Right lobe of liver (tissue), 4 donors: ENCODE data around the gene C18orf63.

Experiments
- POLR2A ChIP-seq: fragments of 450-650 bp; IDR thresholded peaks from one replicate; pipeline ENCODE4 v1.6.1; 2017; ENCODE audit warnings: antibody characterized with exemption, mild to moderate bottlenecking
- TF ChIP-seq, protein P1 (sequence below), 4 donors: fragments of 200-600 bp in 3 of 4; fragments of 450-650 bp in 1 of 4; IDR thresholded peaks; one replicate each; pipeline versions ENCODE4 v1.5.1 to v1.8.0; 2016 to 2022; ENCODE audit warnings: antibody characterized with exemption in 4 of 4, mild to moderate bottlenecking in 2 of 4
- donor health status: DM: no; HTN: no; CAD: no.
- donor health status: DM: no; HTN: no; CAD: no.
- donor health status: DM: no; HTN: yes; CAD: no.

DNA sequence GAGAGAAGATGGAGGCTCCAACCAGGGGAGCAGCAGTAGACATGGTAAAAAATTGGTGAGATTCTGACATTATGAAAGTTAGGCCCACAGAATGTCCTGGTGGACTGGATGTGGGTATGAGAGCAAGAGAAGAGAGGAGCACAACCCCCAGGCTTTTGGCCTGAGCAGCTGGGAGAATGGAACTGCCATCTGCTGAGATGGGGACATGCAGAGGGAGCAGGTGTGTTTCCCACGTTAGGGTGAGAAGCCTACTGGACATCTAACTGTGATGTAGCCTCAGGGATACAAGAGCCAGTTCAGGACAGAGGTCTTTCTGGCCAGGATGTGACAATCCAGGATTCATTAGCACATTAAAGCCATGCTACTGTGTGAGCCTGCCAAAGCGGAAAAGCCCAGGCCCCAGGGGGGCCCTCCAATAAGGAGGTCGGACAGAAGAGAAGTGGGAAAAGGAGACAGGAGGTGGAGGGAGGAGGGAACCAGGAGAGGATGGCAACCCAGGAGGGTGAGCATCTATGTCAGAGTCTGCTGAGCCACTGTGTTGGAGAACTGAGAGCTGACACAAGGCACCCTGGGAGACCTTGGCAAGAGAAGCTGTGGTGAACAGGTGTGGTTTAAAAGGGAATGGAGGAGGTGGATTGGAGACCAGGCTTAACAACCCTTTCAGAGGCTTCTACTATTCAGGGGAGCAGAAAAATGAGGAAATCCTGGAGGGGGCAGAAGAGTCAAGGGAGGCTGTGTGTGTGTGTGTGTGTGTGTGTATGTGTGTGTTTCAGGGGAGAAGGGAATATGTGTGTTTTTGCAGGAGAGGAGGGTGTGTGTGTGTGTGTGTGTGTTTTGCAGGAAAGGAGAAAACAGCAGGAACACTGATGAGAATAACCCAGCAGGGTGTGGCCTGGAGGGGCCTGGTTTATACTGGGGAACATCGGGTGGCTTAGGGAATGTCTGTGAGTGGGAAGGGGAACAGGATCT is 34.3 kb upstream of the C18orf63 start:
- TF ChIP-seq, protein P1, sequence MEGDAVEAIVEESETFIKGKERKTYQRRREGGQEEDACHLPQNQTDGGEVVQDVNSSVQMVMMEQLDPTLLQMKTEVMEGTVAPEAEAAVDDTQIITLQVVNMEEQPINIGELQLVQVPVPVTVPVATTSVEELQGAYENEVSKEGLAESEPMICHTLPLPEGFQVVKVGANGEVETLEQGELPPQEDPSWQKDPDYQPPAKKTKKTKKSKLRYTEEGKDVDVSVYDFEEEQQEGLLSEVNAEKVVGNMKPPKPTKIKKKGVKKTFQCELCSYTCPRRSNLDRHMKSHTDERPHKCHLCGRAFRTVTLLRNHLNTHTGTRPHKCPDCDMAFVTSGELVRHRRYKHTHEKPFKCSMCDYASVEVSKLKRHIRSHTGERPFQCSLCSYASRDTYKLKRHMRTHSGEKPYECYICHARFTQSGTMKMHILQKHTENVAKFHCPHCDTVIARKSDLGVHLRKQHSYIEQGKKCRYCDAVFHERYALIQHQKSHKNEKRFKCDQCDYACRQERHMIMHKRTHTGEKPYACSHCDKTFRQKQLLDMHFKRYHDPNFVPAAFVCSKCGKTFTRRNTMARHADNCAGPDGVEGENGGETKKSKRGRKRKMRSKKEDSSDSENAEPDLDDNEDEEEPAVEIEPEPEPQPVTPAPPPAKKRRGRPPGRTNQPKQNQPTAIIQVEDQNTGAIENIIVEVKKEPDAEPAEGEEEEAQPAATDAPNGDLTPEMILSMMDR (IDR thresholded peaks at IDR 0.05): no peak
- TF ChIP-seq POLR2A: no peak
